ENCODE results near the gene MPI. TPM values are rescaled to one million over a fixed set of nuclear protein-coding genes. Genes with fewer than 3 reads are reported as not detected.

Gene MPI
- total RNA-seq, 1 donor from 2014 or later, result 77.7 TPM

GRCh38 chr15:74857671-74858368, 32.0 kb upstream of the MPI start:
- H4K20me1 ChIP-seq (ENCODE audit: low read depth), result peaks cover 13% of the 10 kb centered on the region
- H3K9ac ChIP-seq, result no peak overlapping the region
- peaks cover 9% of the 10 kb centered on the region for H3K79me2 ChIP-seq (ENCODE audit: low read depth)
- no peaks in the 10 kb centered on the region for H3F3A ChIP-seq (ENCODE audit: low read depth)
- Mint-ChIP-seq H3K27me3 (ENCODE audit: insufficient read depth, low read depth) (peaks cover 3% of the 10 kb centered on the region), H3K27ac (no peak overlapping the region), H3K36me3 (peaks cover 2% of the 10 kb centered on the region), H3K9me3 (no peaks in the 10 kb centered on the region), H3K4me1 (peaks cover 7% of the 10 kb centered on the region), H3K4me3 (no peak overlapping the region)
- H3K9me3 ChIP-seq (ENCODE audit: low read depth), result no peaks in the 10 kb centered on the region
- DNase-seq (ENCODE audit: low spot score), result no peak
- no peak for TF ChIP-seq CTCF (IDR thresholded peaks at IDR 0.05)
- no peak for TF ChIP-seq EZH2 (IDR thresholded peaks at IDR 0.05)
- TF ChIP-seq EZH2phosphoT487 (IDR thresholded peaks at IDR 0.05), result no peak
- no peak overlapping the region for H3K4me3 ChIP-seq
- no peak overlapping the region for H3K4me2 ChIP-seq
- no peaks in the 10 kb centered on the region for H3K36me3 ChIP-seq
- H3K27me3 ChIP-seq, result no peaks in the 10 kb centered on the region
- no peaks in the 10 kb centered on the region for H3K4me1 ChIP-seq
- H3K27ac ChIP-seq, result no peak overlapping the region
- no peak overlapping the region for H2AFZ ChIP-seq (replicated peaks)

- Histone ChIP-seq H3K9ac (no peak overlapping the region), H3F3A (ENCODE audit: low read depth) (no peaks in the 10 kb centered on the region), H3K9me3 (ENCODE audit: low read depth) (no peaks in the 10 kb centered on the region), H3K4me2 (no peak overlapping the region), H3K27me3 (no peaks in the 10 kb centered on the region), H3K36me3 (no peaks in the 10 kb centered on the region), H2AFZ (replicated peaks) (no peak overlapping the region), H3K79me2 (ENCODE audit: low read depth) (peaks cover 9% of the 10 kb centered on the region), H4K20me1 (ENCODE audit: low read depth) (peaks cover 13% of the 10 kb centered on the region), H3K4me3 (no peak overlapping the region), H3K4me1 (no peaks in the 10 kb centered on the region), H3K27ac (no peak overlapping the region)
- peaks cover 6% of the 10 kb centered on the region for H3K4me1 Mint-ChIP-seq
- TF ChIP-seq EZH2phosphoT487 (IDR thresholded peaks at IDR 0.05) (no peak), EZH2 (IDR thresholded peaks at IDR 0.05) (no peak), CTCF (IDR thresholded peaks at IDR 0.05) (no peak)
- H3K27me3 Mint-ChIP-seq (ENCODE audit: insufficient read depth, low read depth), result peaks cover 3% of the 10 kb centered on the region
- DNase-seq (ENCODE audit: low spot score), result no peak
- peak overlapping the region; percentile 37 for H3K27ac Mint-ChIP-seq
- H3K4me3 Mint-ChIP-seq, result no peak overlapping the region
- peaks cover under 1% of the 10 kb centered on the region for H3K36me3 Mint-ChIP-seq
- no peaks in the 10 kb centered on the region for H3K9me3 Mint-ChIP-seq
These were observed 31.5 kb upstream of the MPI start for GRCh38 chr15:74858369-74858740.

GRCh38 chr15:74863239-74864056, 26.4 kb upstream of the MPI start:
- H3K4me3 ChIP-seq, result no peak overlapping the region
- H3K9me3 Mint-ChIP-seq, result peaks cover 6% of the 10 kb centered on the region
- H3K9me3 ChIP-seq (ENCODE audit: low read depth), result no peaks in the 10 kb centered on the region
- DNase-seq (ENCODE audit: low spot score), result no peak
- H3K36me3 ChIP-seq, result no peaks in the 10 kb centered on the region
- no peak for TF ChIP-seq CTCF (IDR thresholded peaks at IDR 0.05)
- no peak for TF ChIP-seq EZH2phosphoT487 (IDR thresholded peaks at IDR 0.05)
- no peak for TF ChIP-seq EZH2 (IDR thresholded peaks at IDR 0.05)
- H3K27me3 Mint-ChIP-seq (ENCODE audit: insufficient read depth, low read depth), result no peaks in the 10 kb centered on the region
- H3K79me2 ChIP-seq (ENCODE audit: low read depth), result peaks cover 39% of the 10 kb centered on the region
- H3K27ac ChIP-seq, result no peak overlapping the region
- no peak overlapping the region for H3K4me3 Mint-ChIP-seq
- no peak overlapping the region for H3K9ac ChIP-seq
- H2AFZ ChIP-seq (replicated peaks), result no peak overlapping the region
- peaks cover 5% of the 10 kb centered on the region for H4K20me1 ChIP-seq (ENCODE audit: low read depth)
- H3K4me1 Mint-ChIP-seq, result peaks cover 5% of the 10 kb centered on the region
- H3K36me3 Mint-ChIP-seq, result peaks cover 19% of the 10 kb centered on the region
- H3K4me1 ChIP-seq, result no peaks in the 10 kb centered on the region
- no peak overlapping the region for H3K27ac Mint-ChIP-seq
- no peaks in the 10 kb centered on the region for H3K27me3 ChIP-seq
- no peaks in the 10 kb centered on the region for H3F3A ChIP-seq (ENCODE audit: low read depth)
- no peak overlapping the region for H3K4me2 ChIP-seq
